ENCODE data around the gene FABP6. TPM values are rescaled to one million over a fixed set of nuclear protein-coding genes. Genes with fewer than 3 reads are reported as not detected.

The FABP6 gene
- total RNA-seq, 1 donor from 2014 or later, result not detected

DNA sequence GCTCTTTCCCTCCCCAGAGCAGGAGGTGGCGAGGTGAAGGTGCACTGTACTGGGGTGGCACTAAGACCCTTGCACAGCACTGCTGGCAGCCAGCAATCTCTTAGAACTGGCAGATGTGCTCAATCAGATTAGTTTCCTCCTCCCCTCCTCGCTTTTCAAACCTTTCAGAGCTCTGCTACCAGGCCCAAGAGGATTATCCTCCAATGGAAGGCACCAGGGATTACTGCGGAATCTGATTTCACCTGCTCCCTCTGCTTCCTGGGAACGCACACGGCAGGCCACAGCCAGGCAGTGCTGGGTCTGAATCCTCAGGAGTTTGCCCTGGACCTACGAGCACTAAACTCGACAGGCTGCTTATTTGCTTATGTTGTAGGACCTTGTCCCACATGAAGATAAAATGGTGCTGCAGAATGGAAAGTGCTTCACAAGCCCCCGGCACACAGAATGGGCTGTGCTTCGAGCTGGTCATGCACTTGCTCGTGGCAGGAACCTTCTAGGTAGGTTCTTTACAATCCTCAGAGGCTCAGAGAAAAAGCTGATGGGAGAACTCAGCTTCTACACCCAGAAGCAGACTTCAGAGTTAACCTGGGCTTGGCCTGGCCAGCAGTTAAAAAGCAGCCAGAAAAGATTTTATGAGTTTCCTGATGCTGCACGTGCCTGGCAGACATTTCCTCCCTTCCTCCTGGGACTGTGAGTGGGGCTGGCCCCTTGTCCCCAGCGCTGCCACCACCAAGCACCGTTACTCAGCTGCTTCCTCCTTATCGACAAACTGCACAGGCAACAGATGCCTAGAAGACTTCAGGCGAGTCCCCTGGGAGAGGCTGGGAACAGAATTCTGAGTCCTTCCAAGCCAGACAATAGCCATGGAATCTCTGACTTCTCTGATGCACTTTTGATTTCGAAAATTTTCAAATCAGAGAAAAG lies 33.1 kb downstream of the FABP6 start:
- DNase-seq, result peak; percentile 16

DNA sequence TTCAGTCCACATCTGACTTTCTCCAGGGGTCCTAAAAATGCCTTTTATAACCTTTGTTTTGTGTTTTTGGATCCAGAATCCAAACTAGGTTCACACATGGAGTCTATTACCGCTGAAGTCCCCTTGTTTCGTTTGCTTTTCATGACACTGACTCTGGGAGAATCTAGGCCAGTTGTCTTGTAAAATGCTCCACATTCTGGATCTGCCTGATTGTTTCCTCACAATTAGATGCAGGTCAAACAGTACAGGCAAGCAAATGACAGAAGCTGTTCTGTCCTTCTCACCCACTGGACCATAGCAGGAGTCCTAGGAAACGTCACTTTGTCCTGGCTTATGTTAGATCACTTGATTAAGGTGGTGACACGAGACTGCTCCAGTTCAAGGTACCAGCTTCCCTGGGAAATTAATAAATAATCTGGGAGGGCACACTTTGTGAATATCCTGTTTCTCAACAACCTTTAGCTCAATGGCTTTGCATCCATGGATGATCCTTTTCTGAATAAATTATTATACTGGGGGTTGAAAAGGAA lies 34.1 kb downstream of the FABP6 start:
- no peak for DNase-seq

DNA sequence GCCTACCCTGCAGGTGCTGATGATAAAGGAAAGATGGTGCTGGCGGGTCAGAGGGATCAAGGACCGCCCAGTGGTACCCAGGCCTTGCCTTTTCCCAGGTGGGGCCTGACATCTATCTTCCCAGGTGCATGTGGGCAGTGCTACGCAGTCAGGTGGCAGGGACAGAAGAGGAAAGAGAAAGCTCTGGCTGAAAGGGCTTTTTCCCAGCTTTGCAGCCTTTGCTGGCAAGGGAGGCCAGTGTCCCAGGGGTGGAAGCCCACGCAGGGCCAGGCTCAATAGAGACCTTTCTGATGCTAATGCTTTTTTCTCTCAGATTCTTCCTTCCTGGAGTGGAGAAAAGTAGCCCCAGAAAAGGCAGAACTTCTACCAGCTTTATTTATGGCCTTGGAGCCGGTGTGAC lies 36.7 kb downstream of the FABP6 start:
- DNase-seq, result no peak

DNA sequence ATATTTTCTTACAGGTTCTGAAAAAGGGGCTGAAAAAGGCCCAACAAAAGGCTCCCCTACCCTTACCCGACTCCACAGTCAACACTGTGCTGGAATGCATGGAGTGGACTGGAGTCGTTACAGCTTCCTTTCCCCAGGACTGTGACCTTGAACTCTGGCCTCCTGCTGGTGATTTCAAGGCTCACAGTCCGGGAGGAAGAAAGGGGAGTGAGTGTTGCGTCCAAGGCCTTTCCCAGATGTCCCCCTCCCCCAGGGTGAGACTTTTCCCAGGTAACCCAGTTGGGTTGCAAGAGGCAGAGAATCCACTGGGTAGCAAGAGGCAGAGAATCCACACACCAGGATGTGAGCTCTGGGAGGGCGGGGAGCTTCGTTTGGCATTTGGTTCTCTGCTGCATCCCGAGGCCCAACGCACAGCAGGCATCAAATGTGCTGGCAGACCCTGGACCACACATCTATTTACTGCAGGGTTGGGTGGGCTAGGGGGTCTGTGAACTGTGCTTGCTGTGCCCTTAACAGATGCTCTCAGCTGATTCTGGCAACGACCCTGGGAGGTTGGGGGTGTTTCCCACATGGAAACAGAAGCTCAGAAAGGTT lies 37.5 kb downstream of the FABP6 start:
- DNase-seq, result no peak

DNA sequence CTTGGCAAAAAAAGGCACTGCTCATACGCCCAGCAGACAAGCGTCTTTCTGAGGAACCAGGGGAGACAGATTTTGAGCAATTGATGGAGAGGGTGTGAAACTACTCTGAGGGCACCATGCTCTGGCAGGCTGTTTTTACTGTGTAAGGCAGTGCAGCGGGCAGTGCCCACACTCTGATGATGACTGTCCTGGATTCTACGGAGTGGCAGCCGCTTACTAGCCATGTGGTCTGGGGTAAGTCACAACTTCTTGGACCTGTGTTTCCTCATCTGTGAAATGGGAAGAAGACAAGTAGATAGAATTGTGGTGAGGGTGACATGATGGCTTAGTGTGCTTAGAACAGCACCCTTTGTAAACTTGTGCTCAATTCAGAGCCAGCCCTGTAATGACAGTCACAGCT lies 38.8 kb downstream of the FABP6 start:
- no peak for DNase-seq

DNA sequence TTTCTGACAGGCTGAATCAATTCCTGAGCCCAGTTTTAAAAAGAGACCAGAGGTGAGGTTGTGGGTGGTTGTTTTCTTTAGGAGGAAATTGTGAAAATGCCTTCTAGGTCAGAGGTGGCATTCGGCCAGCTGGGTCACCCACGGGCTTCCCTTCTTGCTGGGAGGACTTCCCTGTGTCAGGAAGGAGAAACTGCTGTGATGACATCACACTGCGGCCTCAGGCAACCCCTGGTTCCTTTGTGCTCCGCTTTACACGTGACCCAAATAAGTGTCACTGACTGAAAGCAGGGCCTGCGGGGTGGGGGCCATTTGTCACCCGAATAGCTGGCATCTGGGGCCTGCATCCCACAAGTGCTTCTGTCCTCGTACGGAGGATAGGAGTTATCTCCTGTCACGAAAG lies 39.7 kb downstream of the FABP6 start:
- no peak for DNase-seq

DNA sequence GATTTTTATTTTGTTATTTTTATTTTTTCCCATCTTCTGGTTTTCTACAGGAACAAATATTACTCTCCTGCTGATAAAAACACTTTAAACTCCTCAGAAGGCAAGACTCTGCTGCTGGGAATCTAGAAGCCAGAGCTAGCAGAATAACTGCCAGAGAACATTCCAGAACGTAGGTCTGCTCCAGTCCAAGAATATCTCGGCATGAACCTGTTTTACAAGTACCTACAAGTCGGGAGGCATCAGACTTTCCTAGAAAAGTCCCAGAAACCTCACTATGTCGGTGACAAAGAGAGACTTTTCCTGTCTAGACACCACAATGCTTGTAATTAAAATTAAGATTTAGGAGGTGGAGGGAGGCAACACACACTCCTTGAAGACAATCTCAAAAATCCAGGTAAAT lies 41.4 kb downstream of the FABP6 start:
- DNase-seq, result no peak

DNA sequence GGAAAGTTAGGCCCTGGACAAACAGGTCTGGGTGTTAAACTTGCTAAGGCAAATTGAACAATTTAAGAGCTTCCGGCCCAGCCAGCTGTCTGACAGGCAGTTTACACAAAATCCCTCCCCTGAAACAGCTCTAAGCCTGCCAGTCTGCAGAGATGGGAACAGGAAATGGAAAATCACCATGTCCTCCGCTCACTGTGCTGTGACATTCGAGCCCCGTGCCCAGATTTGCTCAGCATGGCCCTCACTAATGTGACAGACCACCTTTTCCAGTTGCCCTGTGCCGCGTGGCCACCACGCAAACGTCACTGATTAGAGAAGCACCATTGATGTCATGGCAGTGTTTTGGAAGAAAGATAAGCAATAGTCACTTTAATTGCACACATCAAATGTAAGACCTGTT lies 42.1 kb downstream of the FABP6 start:
- DNase-seq, result peak; percentile 27

DNA sequence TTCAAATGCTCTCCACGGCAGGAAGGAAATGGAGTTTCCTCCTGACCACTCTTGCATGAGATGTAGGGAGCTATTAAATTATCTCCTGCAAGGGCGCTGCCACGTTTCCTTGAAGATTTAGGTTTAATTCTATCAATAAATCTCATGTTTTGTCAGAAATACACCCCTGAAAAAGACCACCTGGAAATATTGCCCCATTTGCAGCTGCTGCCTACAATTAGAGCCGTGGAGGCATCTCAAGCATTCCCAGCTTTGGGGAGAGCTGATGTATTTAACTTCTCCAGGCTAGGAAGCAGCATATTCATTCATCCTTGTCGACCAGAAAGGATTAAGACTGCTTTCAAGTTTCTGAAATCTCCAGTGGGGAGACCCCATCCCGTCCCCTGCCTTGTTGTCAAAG lies 42.5 kb downstream of the FABP6 start:
- no peak for DNase-seq

DNA sequence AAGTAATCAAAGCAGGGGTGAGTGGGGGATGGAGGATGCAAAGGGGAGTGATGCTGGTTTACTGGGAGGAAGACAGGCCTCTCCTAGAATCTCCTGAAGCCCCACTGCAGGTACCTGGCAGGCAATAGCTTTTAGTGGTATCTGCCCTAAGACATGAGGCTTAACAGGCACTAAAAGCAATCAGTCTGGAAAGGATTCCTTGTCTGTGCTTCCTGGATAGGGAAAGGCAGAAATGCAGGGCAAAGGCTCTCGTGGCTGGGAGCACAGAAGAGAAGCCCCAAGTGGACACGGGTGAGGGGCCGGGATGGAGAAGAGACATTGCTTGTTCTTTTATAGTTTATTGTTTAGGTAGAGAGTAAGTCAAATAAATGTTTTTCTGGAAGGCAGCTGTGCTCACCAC lies 43.0 kb downstream of the FABP6 start:
- no peak for DNase-seq

DNA sequence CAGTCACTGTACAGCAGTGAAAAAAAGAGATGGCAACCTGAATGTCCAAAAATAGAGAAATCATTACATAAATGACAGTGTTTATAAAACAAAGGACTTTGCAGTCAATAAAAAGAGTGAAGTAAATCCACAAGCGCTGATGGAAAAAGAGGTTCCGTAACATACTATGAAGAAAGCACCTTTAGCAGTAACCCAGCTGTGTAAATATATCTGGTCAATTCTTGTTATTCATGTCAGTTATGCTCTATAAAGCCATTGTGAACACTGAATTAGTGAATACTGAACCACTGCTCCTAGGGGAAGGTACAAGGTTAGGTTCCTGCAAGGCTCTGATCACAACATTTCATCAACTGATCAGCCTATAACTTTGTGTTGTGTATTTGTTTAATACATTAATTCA lies 43.6 kb downstream of the FABP6 start:
- DNase-seq, result no peak

DNA sequence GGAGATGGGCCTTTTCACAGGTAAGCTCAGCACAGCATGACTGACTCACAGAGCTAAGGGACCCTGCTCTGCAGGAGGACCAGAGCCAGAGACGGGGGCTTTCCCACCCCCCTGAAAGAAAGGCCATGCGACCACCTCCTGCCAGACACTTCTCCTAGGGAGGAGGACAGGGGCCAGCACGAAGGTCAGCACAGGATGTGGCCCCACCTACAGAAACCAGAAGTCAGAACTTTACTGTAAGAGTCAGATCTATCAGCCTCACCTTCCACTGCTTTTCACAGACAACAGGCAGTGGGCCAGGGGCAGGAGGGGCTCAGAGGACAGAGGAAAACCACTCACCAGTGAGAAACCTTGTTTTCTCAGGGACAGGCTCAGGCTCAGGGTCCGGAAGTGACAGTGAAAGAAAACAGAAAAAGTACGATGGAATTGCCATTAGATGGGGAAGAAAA lies 45.2 kb downstream of the FABP6 start:
- no peak for DNase-seq

DNA sequence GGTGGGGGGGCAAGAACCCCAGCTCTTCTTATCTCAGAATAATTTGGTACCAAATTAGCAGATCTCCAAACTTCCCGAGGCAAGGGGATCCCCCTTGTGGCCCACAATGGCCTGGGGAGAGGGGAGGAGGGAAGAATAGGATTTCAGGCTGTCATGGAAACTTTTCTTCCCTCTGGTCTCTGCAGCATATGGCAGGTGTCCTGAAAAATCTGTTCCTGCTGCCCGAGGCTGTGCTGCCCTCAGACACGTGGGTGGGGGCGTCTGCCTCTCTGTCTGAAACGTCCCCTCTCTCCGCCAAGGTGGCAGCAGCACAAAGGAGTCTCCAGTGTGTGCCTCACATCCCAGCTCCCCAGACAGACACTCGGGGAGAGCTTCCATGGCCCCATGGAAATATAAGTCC lies 49.0 kb downstream of the FABP6 start:
- DNase-seq, result no peak

DNA sequence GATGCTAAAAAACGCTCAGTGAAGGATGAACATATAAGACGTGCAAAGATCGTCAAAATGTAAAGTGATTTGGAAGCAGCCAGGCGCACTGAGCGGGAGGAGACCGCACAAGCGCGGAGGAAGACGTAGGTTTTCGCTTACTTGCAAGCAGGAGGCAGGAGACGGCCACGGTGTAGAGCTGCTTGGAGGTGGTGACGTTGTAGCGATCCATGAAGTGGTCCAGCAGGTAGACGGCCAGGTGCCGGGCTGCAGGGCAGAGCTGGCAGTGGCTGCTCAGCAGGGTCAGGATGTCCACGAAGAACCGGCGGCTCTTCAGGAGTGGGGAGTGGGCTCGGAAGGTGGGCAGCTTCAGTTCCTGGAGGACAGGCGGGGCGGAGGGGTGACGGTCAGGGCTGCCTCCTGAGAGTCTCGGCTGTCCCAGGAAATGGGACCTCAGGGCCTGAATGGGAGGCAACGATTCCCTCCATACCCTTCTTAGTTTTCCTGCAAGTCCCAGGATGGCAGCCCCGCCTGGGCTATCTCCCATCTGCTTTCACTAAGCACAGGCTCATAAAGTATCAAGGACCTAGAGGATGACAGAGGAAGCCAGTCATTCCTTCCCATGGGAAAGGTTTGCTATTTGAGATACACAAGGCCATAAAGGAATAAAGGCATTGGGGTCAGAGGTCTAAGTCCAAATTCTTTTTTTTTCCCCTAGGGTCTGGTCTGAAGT lies 51.2 kb downstream of the FABP6 start:
- DNase-seq, result no peak

DNA sequence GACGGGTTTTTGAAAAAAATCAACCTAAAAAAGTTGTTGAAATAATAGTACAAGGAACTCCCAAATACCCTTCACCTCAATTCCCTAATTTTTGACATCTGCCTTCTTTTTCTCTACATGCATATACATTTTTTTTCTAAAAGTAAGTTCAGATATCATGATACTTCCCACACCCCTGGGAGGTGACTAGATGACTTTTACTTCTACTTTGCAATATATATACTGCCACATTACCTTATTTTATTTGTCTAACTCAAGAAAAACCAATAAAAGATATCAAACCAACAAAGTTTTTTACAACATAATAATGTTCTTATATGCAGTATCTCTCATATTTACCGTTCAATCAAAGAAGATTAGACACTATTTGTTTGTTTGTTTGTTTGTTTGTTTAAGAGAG lies 52.0 kb downstream of the FABP6 start:
- DNase-seq, result no peak

DNA sequence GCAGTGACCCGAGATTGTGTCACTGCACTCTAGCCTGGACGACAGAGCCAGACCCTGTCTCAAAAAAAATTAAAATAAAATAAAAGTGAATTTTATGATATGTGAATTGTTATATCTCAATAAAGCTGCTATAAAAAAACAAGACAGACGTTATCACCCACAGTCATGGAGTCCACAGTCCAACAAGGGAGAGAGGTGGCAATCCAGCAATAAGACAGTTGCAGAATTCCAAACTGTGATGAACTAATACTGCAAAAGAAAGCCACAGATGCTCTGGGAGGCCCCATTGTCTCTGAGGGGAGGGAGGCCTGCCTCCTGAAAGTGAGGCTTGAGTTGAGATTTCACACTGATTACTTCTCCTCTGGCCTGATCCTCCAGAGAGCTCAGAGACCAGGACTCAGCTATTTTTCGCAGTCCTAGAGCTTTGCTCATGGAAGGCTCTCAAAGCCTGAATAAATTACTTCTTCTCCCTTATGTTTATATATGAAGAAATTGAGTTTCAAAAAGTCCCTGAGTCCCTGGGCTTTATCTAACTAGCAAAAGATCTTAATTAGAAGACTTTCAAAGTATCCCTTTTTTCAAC lies 55.1 kb downstream of the FABP6 start:
- no peak for DNase-seq

DNA sequence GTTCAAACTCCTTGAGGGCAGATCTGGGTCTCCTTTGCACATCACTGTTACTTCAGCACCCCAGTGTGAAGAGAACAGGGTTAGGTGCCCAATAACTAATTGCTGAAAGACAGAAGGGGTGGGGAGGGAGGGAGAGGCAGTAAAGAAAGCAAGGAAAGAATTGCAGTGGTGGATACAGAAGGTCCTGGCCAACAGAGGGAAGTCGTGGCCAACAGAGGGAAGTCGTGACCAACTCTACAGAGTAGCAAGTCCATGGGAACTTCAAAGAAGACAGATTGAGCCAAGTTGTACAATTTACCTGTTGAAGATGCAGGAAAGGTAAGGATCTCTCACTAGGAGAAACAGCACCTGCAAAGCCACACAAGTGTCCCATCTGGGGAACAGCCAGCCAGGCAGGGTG lies 56.0 kb downstream of the FABP6 start:
- no peak for DNase-seq

DNA sequence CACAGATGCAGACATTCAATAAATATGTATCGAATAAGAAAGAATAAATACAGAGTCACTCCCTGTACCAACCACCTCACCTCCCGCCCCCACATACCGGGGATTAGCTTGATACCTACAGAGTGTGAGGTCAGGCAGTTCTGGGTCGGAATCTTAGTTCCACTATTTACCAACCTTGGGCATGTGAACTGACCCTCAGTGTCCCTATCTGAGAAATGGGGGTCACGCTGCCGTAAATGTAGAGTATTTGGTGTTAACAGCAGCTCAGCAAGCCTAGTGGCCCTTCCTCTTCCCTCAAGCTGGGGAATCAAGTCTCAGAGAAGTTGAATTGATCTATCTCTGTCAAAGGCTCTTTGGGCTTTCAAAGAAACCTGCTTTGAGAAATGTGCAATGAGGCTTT lies 57.6 kb downstream of the FABP6 start:
- no peak for DNase-seq

DNA sequence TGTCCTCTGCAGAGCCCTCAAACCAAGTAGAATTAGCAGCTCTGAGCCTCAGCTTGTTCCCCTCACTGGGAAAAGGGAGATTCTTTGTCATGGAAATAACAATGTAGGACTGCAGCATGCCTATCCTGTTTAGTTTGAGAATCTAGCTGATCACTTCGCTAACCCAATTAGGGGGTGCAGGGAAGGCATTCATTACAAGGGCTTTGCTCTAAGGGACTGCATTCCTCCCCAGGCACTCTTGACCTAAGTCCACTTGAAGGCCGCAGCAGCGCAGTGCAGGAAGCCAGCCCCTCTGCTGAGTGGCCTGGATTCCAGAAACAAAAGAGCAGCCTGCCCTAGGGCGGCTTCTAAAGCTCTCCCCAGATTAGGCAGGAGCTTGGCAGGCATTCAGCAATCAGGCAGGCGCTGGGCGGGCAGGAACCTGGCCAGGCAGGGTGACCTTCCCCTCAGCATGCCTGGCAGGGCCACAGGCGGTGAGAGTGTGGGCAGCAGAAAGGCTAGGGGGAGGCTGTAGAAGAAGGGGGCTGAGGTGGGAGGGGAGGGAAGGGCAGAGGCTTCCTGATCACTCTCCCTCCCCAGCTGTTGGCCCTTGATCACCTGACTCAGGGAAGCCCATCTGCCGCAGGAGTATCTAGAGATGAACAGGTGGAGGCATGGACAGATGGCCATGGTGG lies 58.2 kb downstream of the FABP6 start:
- no peak for DNase-seq
